NCI-H1417 (cell line): ENCODE results near the gene LYRM2.

Source experiments
- DNase-seq, 3 experiments: peaks; one replicate each; lab custom pipeline; 2025; lab: John Stamatoyannopoulos, UW

LYRM2 gene

GRCh38 chr6:89555031-89555430, 83.5 kb downstream of the LYRM2 start:
- DNase-seq, result no peak

- DNase-seq, result no peak
Measured at GRCh38 chr6:89554106-89554505, 84.4 kb downstream of the LYRM2 start.

GRCh38 chr6:89553431-89553830, 85.1 kb downstream of the LYRM2 start:
- DNase-seq, result no peak

DNA sequence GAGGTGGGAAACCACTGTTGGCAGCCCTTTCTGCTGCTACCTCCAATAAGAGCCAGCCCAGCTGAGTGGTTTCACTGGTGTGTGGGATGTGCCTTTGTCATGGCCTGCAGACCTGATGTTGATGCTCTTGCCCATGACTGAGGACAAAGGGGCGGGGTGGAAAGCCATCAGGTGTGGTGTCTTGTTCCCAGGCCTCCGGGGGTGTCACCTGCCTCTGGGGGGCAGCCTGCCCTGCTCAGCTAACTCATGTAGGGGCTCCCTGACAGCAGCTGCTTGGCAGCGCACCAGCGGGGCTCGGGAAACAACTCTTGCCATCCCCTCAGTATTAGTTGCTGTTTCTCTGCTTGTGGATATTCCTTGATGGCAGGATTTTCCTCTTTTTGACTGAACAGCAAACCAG, 91.3 kb downstream of the LYRM2 start:
- DNase-seq, result no peak

DNA sequence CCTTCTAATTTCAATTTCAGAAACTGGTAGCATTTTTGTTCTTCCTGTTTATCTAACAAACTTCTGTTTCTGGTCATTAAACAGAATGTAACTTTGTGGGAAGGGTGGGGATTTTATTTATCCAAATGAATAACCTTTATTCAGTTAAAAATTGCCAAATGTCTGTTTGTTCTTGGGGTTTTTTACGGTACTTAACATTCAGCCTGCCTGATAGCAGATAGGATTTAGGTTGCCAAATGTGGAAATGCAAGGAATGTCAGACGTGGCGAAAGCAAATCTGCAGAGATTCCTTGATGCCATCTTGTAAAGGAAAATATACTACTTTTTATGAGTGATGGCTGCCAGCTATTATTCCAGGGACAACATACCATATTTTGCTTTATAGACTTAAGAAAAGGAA, 95.7 kb downstream of the LYRM2 start:
- no peak for DNase-seq

DNA sequence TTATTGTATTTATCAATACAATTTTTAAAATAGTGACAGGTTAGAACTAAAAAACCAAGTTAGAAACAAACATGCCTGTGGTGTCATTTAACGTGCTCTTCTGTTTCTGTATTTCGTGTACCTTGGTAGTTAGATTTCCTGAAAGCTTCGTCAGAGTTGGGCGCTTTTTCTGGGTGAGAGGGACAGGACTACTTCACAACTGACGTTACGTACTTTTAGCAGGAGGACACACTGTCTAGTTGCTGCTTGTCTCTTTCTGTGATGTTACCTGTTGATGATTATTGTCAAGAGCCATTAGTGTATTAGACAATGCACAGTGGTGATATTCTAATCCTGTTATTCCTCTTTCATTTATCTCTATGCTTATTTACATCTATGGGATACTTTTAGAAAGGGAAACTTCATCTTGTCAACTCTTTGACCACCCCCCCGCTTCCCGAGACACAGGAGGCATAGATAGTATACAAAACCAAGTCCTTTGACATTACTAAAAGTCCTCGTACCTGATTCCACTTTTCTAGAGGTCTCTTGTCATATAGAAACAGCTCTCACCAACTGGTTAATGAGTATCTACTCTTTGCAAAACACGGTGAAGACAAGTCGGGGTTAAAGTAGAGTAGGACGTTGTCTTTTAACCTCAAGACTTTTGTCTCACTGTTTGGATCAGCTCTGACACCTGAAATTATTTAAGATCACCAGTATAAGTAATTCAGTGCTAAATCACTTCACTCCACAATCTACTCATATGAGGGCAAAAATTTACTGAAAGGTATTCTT, 96.3 kb downstream of the LYRM2 start:
- DNase-seq, result no peak

DNA sequence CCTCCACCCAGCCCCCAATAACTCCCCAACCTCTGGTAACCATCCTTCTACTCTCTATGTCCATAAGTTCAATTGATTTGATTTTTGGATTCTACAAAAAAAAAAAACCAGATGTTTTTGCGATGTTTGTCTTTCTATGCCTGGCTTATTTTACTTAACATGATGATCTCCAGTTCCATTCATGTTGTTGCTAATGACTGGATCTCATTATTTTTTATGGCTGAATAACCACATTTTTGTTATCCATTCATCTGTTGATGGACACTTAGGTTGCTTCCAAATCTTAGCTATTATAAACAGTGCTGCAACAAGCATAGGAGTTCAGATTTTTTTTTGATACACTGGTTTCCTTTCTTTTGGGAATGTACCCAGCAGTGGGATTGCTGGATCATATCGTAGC, 98.8 kb downstream of the LYRM2 start:
- DNase-seq, result no peak

GRCh38 chr6:89536231-89536630, 102.3 kb downstream of the LYRM2 start:
- no peak for DNase-seq

DNA sequence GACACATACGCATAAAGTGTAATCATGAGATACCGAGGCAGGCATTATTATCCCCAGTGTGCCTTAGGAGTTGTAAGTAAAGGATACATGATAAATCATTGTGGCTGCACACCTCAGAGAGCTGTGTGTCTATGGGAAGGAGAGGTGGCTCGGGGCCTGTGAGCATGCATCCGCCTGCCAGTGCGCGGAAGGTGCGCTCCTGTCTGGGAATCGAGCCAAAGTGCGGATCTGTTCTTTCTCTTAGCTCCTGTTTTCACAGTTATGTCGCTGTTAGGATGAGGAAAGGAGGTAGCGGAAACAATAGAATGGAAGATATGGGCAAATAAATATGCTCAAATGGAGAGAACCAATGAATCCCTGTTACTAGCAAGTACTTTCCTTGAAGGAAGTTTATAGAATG, 107.6 kb downstream of the LYRM2 start:
- no peak for DNase-seq

DNA sequence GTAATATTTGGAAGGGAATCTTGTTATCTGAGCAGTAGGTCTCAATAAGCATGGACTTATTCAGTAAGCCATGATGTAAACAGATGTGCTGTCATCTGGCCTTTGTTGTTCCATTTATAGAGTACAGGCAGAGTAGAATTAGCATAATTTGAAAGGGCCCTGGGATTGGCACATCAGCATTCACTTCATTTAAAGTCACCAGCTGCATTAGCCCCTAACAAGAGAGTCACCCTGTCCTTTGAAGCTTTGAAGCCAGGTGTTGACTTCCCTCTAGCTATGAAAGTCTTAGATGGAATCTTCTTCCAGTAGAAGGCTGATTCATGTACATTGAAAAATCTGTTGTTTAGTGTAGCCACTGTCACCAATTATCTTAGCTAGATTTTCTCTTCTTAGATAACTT, 109.7 kb downstream of the LYRM2 start:
- no peak for DNase-seq

GRCh38 chr6:89527634-89528033, 110.9 kb downstream of the LYRM2 start:
- DNase-seq, result no peak

DNA sequence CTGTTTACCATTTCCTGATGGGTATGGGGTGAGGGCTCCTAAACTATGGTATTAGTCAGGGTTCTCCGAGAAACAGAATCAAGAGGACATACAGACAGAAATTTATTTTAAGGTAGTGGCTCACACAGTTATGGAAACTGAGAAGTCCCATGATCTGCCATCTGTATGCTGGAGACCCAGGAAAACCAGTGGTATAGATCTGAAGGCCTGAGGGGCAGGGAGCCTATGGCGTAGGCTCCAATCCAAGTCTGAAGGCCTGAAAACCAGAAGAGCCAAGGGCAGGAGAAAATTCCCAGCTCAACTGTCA, 112.0 kb downstream of the LYRM2 start:
- DNase-seq, result no peak

GRCh38 chr6:89525786-89526562, 112.6 kb downstream of the LYRM2 start:
- DNase-seq, result no peak

- DNase-seq, result no peak
Measured at GRCh38 chr6:89522778-89523177, 115.8 kb downstream of the LYRM2 start.

GRCh38 chr6:89520736-89521135, 117.8 kb downstream of the LYRM2 start:
- no peak for DNase-seq

GRCh38 chr6:89518352-89519055, 120.0 kb downstream of the LYRM2 start:
- no peak for DNase-seq
